Duodenal mucosa (tissue), 2 donors: ENCODE results near the gene SIRPG.
A peak's percentile ranks its signal among the peaks of the same experiment; 100 is the strongest.
"Not testable (repeated sequence)": the region's sequence is repeated elsewhere in the genome, so short reads cannot be mapped to it uniquely, and the experiment has no call there.

Experiments
- H3K27ac ChIP-seq: one replicate; pipeline ENCODE4 v1.7.0; 2013; ENCODE audit warnings: low read depth, low read length
- H3K27me3 ChIP-seq, 2 donors: one replicate each; pipeline ENCODE4 v1.7.0; 2013; ENCODE audit warnings: low read length in 2 of 2, control low read depth in 1 of 2; ENCODE audit not compliant: insufficient read depth in 2 of 2, control insufficient read depth in 1 of 2
- H3K36me3 ChIP-seq, 2 donors: one replicate each; pipeline ENCODE4 v1.7.0; 2013; ENCODE audit warnings: low read length in 2 of 2, control low read depth in 1 of 2; ENCODE audit not compliant: insufficient read depth in 2 of 2, control insufficient read depth in 1 of 2
- H3K4me1 ChIP-seq, 2 donors: one replicate each; pipeline ENCODE4 v1.7.0; 2013; ENCODE audit warnings: low read length in 2 of 2, control low read depth in 1 of 2; ENCODE audit not compliant: insufficient read depth in 2 of 2, control insufficient read depth in 1 of 2
- H3K4me3 ChIP-seq, 2 donors: one replicate each; pipeline ENCODE4 v1.7.0; 2013; ENCODE audit warnings: low read length in 2 of 2, low read depth in 1 of 2
- H3K9ac ChIP-seq, 2 donors: one replicate each; pipeline ENCODE4 v1.7.0; 2013; ENCODE audit warnings: low read length in 2 of 2, low read depth in 1 of 2
- H3K9me3 ChIP-seq, 2 donors: one replicate each; pipeline ENCODE4 v1.7.0; 2013; ENCODE audit warnings: low read length in 2 of 2, control low read depth in 1 of 2; ENCODE audit not compliant: control insufficient read depth in 1 of 2

The SIRPG gene

DNA sequence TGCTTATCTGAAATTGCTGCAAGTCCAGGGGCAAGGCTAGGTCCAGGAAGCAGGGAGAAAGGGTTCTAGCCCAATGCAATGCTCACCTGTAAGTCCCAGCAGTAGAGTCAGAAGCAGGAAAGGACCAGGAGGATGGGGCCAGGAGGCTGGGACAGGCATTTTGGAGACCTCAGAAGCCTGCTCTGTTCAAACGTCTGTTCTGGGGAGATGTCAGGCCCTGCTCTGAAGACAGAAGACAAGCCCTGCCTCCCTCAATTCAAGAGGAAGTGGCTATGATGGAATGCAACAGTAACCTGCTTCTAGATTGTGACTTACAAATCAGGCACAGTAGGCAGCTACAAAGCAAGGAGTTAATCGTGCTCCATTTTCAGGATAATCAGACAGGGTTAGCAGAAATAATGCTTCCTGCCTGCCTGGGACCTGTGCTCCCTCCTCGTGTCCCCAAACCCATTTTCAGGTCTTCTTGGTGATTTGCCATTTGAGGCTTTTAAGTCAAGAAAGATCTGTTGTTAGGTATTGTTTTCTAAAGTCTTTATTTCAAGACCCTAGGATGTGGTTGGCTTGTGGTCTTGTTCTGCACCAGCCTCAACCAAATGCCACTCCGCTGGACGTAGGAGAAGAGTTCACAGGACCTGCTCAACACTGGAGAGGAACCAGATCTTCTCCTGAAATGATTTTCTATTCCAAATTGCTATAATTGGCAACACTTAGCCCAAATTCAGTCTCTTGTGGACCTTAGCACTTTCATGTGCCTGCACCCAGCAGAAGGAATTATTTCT, at the start of gene SIRPG:
TSS of gene SIRPG (minus strand) at position 224 of the 779 bp plus-strand sequence. CDS start at position 159, 65 bp downstream.
- peaks cover 0 to 4% of the 10 kb centered on the region in 2 donors for H3K9me3 ChIP-seq
- peak within 1 kb of the TSS in 1 of 2 donors; percentile 19 for H3K9ac ChIP-seq
- peaks cover 0 to 7% of the 10 kb centered on the region in 2 donors for H3K4me1 ChIP-seq
- no peak within 1 kb of the TSS for H3K27ac ChIP-seq
- no peaks in the 10 kb centered on the region for H3K27me3 ChIP-seq
- peak within 1 kb of the TSS in 1 of 2 donors; percentile 32 for H3K4me3 ChIP-seq
- H3K36me3 ChIP-seq = no peaks in the 10 kb centered on the region

DNA sequence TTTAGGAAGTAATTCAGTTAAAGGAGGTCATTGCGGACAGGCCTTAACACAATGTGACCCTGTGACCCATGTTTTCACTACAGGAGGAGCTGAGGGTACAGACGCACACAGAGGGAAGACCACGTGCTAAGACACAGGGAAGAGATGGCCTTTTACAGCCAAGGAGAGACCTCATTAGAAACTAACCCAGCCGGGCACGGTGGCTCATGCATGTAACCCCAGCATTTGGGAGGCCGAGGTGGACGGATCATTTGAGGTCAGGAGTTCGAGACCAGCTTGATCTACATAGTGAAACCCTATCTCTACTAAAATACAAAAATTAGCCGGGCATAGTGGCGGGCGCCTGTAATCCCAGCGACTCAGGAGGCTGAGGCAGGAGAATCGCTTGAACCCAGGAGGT, 49.3 kb upstream of the SIRPG start:
- H3K27me3 ChIP-seq, H3K4me1 ChIP-seq, H3K4me3 ChIP-seq, H3K9me3 ChIP-seq, H3K36me3 ChIP-seq, H3K9ac ChIP-seq, H3K27ac ChIP-seq: not testable (repeated sequence)

DNA sequence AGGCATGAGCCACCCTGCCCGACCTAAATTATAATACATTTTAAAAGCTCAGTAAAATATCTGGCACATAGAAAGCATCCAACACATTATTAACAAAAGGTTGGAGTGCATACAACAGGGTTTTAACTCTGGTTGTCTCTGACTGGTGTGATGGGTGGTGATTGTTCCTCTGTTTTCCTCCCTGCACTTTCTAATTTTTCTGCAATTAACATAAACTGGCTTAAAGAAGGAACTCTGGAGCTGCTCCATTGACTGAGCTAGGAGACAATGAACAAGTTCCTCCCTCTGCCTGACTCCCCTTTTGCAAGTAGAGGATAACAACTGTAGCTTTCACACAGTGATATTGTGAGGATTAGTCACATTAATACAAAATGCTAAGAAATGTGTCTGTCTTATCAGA, 48.5 kb upstream of the SIRPG start:
- Histone ChIP-seq H3K4me1 (no peaks in the 10 kb centered on the region), H3K4me3 (no peak overlapping the region), H3K27me3 (no peaks in the 10 kb centered on the region), H3K9me3 (no peaks in the 10 kb centered on the region), H3K27ac (no peak overlapping the region), H3K36me3 (no peaks in the 10 kb centered on the region), H3K9ac (no peak overlapping the region)

DNA sequence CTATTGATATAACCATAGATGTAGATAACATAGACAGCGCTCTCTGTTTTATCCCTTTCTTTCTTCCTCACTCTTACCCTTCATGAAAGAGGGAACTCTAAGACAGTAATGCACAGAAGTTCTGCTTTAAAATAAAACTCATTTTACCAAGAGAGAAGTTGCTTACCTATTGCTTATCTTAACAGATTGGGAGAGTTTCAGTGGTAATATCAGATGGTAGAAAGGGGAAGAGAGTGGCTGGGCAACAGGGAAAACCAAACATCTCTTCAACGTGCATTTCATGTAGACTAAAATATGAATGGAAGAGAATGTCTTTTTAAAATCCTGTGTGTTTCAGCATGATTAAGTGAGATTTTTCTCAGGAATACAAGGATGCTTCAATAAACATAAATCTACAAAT, 45.3 kb upstream of the SIRPG start:
- no peak overlapping the region for H3K4me3 ChIP-seq
- H3K36me3 ChIP-seq = no peaks in the 10 kb centered on the region
- no peaks in the 10 kb centered on the region for H3K9me3 ChIP-seq
- H3K4me1 ChIP-seq = no peaks in the 10 kb centered on the region
- no peak overlapping the region for H3K27ac ChIP-seq
- no peak overlapping the region for H3K9ac ChIP-seq
- no peaks in the 10 kb centered on the region for H3K27me3 ChIP-seq

DNA sequence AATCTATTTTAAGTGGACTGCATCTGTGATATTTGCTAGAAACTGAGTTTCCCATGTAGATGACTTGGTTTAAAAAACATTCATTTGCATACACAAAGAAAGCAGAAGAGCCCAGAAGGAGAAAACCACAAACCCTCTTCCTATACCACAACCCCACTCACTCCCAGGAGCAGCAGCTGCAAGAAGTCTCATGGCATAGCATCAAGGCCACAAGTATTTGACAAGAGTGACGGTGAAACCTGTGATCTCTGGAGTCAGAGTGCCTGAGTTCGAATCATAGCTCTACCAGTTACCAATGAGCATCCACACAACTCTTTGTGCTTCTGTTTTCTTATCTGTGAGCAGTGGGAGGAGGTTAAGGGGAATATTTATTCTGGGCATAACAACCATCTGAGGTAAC, 44.7 kb upstream of the SIRPG start:
- Histone ChIP-seq H3K4me1 (no peaks in the 10 kb centered on the region), H3K27ac (no peak overlapping the region), H3K4me3 (no peak overlapping the region), H3K9me3 (no peaks in the 10 kb centered on the region), H3K9ac (no peak overlapping the region), H3K27me3 (no peaks in the 10 kb centered on the region), H3K36me3 (no peaks in the 10 kb centered on the region)

DNA sequence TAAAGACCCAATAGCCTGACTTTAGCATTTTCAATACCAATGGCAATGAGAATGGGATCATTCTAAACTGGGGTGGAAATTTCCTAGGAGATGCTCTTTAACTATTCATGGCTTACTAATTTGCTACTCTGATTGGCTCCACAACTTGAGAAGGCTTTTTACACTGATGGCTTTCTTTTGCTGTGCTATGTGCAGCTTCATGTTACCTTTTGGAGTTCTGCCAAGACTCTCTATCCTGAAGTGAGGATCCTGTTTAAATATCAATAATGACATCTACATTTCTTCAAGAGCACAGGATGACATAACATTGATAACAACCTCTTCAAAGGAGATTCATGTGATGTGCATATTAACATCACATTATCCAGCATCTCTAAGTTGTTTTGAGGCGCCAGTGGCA, 43.4 kb upstream of the SIRPG start:
- no peak overlapping the region for H3K9ac ChIP-seq
- no peaks in the 10 kb centered on the region for H3K9me3 ChIP-seq
- no peaks in the 10 kb centered on the region for H3K27me3 ChIP-seq
- no peaks in the 10 kb centered on the region for H3K4me1 ChIP-seq
- no peak overlapping the region for H3K27ac ChIP-seq
- H3K4me3 ChIP-seq = no peak overlapping the region
- no peaks in the 10 kb centered on the region for H3K36me3 ChIP-seq

DNA sequence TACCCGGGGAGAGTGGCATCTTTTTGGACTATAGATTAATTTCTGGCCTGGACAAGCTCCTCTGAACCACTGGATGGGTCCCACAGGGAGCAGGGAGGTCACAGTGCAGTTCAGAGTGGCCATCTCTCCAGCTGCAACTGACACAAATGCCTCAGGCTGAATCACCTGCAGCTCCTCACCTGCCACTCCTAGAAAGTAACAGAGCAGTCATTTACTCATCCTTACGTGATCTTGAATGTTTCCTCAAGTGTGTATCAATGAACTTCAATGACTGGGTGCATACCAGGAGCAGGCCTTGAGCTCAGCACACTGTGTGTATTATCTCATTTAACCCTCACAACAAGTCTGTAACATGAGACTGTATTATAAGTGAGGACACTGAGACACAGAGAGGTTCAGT, 40.0 kb upstream of the SIRPG start:
- Histone ChIP-seq H3K9ac (no peak overlapping the region), H3K9me3 (no peaks in the 10 kb centered on the region), H3K27me3 (no peaks in the 10 kb centered on the region), H3K4me1 (no peaks in the 10 kb centered on the region), H3K36me3 (no peaks in the 10 kb centered on the region), H3K27ac (no peak overlapping the region), H3K4me3 (no peak overlapping the region)

DNA sequence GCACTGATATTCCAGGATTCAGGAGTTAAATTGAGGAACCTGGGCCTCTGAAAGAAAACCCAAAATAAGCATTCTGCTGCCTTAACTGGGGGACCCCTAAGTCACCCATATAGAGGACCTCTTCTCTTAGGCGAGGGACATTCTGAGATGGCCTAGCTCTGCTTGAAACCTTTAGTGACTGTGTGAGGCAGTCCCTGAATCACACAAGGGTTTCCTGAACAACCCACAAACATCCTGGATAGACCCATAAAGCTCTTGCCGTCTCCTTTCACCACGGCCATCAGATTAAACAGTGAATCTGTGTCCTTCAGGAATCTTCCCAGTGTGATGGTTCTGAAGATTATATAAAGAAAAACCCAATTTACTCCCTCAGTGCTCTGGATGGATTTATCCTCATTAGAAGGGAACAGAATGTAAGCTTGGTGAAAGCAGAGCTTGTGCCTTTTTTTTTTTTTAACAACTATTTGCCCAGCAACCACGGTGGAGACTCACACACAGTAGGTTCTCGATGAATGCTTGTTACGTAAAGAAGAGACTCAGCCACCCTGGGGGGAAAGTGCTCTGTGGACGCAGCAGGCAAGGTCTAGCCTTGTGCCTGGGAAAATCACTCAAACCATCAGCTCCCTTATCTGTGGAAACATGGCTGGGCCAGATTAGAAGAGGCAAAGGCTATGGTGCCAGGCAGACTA, 39.1 kb upstream of the SIRPG start:
- H3K9ac ChIP-seq = no peak overlapping the region
- no peaks in the 10 kb centered on the region for H3K36me3 ChIP-seq
- H3K9me3 ChIP-seq = no peaks in the 10 kb centered on the region
- no peaks in the 10 kb centered on the region for H3K27me3 ChIP-seq
- no peak overlapping the region for H3K27ac ChIP-seq
- H3K4me3 ChIP-seq = no peak overlapping the region
- H3K4me1 ChIP-seq = no peaks in the 10 kb centered on the region

DNA sequence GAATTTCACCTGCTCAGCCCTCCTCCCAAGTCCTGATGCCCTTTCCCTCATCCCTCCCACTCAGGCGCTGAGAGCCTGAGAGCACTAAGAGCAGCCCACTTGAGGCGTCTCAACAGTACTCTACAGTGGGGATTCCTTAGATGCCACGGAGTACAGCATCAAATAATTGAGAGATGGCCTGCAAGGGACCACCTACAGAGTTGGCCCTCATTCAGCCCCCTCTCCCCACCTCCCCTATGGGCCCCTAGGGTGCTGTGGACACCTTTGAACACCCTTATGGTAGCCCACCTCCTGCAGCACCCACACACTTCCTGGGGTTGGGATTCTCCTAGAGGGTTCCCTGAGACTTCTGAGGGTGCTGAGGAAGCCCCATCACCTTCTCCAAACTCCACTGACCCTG, 37.1 kb upstream of the SIRPG start:
- Histone ChIP-seq H3K36me3 (no peaks in the 10 kb centered on the region), H3K27me3 (no peaks in the 10 kb centered on the region), H3K4me3 (no peak overlapping the region), H3K9me3 (no peaks in the 10 kb centered on the region), H3K27ac (no peak overlapping the region), H3K9ac (no peak overlapping the region), H3K4me1 (no peaks in the 10 kb centered on the region)

DNA sequence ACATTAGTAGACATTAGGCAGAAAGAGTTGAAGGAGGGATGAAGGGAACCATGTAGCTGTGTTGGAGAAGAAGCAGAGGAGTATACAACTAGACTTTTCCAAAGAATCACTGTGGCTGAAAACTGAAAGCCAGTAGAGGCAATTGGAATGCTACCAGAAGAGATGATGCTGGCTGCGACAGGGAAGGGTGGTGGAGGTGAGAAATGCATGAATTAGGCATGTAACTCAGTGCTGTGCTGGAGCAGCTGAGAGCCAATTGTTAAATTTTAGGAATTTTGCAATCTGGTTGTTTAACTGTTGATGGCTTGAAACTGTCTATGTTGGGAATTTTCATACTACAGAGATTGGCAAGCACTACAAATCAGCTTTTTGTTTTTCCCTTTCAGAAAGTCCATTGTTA, 35.8 kb upstream of the SIRPG start:
- Histone ChIP-seq H3K27me3 (no peaks in the 10 kb centered on the region), H3K4me3 (no peak overlapping the region), H3K4me1 (no peaks in the 10 kb centered on the region), H3K36me3 (no peaks in the 10 kb centered on the region), H3K9me3 (no peaks in the 10 kb centered on the region), H3K27ac (no peak overlapping the region), H3K9ac (no peak overlapping the region)
